Measurements from ENCODE around the gene VAV1.

GRCh38 chr19:6723738-6724137, 48.8 kb upstream of the VAV1 start:
- TF ChIP-seq CTCF (IDR thresholded peaks at IDR 0.05) (no peak), POLR2A (IDR thresholded peaks at IDR 0.05) (no peak)
